Breast epithelium (tissue), 4 donors: ENCODE results near the gene OGN. TPM values are rescaled to one million over a fixed set of nuclear protein-coding genes. Genes with fewer than 3 reads are reported as not detected.

Source experiments
- DNase-seq, 2 donors: peaks; one replicate each; pipeline ENCODE4 v3.0.0-alpha.2; 2019; ENCODE audit warnings: low spot score in 2 of 2
- H3K27ac ChIP-seq, 2 donors: fragments of 200-600 bp; sonication (generic) in 1 of 2; one replicate each; pipeline ENCODE4 v1.5.1; 2016 to 2019; ENCODE audit warnings: mild to moderate bottlenecking in 1 of 2
- H3K27me3 ChIP-seq, 2 donors: fragments of 200-600 bp; sonication (generic) in 1 of 2; one replicate each; pipeline versions ENCODE4 v1.5.1 to v1.6.0; 2017 to 2019; ENCODE audit warnings: control low read depth in 1 of 2, mild to moderate bottlenecking in 1 of 2
- H3K36me3 ChIP-seq: fragments of 200-600 bp; one replicate; pipeline ENCODE4 v1.5.1; 2019
- H3K4me1 ChIP-seq, 2 donors: fragments of 200-600 bp; sonication (generic); one replicate each; pipeline ENCODE4 v1.5.1; 2016 to 2019; ENCODE audit warnings: control low read depth in 1 of 2
- H3K4me3 ChIP-seq, 3 donors: fragments of 200-600 bp; sonication (generic); 1 replicate in 2 of 3; 2 replicates in 1 of 3; pipeline ENCODE4 v1.5.1; 2016 to 2019; ENCODE audit warnings: mild to moderate bottlenecking in 3 of 3, moderate library complexity in 2 of 3
- H3K9me3 ChIP-seq, 2 donors: fragments of 200-600 bp; sonication (generic) in 1 of 2; one replicate each; pipeline ENCODE4 v1.5.1; 2016 to 2019; ENCODE audit warnings: control low read depth in 1 of 2
- POLR2A ChIP-seq: fragments of 450-650 bp; IDR thresholded peaks from one replicate; pipeline ENCODE4 v1.6.1; 2016; ENCODE audit warnings: antibody characterized with exemption, mild to moderate bottlenecking, moderate library complexity
- POLR2AphosphoS5 ChIP-seq, 3 donors: sonication (generic); formaldehyde crosslinking; IDR thresholded peaks; one replicate each; pipeline ENCODE4 v1.6.1; 2017; ENCODE audit warnings: antibody characterized with exemption in 3 of 3
- intact Hi-C: fragments of 100-400 bp; cut with DNase I; formaldehyde crosslinking; loops from one replicate; pipeline ENCODE4 v1.15.1; 2023; ENCODE audit warnings: low total_unique reads
- total RNA-seq, 3 donors: library from RNA; depleted of rRNA; stranded (reverse); fragments of >200 nt; gene quantifications; one replicate each; pipeline ENCODE4 v1.1.0, GENCODE V29; 2016
- TF ChIP-seq, protein P1 (sequence below), 3 donors: fragments of 450-650 bp; IDR thresholded peaks; one replicate each; pipeline ENCODE4 v1.5.1; 2016 to 2017; ENCODE audit warnings: antibody characterized with exemption in 3 of 3, mild to moderate bottlenecking in 3 of 3, moderate library complexity in 3 of 3

The OGN gene
- total RNA-seq, 3 donors from 2014 or later = 14.1 to 92.5 (median 17.7) TPM

DNA sequence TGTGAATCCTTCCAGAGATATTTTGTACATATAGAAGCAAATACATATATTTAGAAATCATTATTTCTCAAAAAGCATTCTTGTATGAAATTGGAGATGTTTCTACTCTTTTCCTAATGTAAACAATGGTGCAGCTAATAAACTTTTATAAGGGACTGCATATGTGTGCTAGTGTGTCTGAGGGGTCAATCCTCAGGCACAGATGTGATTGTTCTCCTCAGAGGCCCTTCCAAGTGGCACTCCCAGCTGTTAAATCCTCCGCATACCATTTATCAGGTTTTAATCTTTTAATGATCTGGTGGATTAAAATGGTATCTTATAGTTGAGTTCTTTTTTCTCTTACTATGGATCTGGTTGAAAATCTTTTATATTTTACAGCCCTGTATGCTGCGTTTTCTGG, 25.5 kb upstream of the OGN start:
- DNase-seq = no peak
- TF ChIP-seq POLR2AphosphoS5 (IDR thresholded peaks at IDR 0.05) (no peak), POLR2A (no peak)
- TF ChIP-seq, protein P1, sequence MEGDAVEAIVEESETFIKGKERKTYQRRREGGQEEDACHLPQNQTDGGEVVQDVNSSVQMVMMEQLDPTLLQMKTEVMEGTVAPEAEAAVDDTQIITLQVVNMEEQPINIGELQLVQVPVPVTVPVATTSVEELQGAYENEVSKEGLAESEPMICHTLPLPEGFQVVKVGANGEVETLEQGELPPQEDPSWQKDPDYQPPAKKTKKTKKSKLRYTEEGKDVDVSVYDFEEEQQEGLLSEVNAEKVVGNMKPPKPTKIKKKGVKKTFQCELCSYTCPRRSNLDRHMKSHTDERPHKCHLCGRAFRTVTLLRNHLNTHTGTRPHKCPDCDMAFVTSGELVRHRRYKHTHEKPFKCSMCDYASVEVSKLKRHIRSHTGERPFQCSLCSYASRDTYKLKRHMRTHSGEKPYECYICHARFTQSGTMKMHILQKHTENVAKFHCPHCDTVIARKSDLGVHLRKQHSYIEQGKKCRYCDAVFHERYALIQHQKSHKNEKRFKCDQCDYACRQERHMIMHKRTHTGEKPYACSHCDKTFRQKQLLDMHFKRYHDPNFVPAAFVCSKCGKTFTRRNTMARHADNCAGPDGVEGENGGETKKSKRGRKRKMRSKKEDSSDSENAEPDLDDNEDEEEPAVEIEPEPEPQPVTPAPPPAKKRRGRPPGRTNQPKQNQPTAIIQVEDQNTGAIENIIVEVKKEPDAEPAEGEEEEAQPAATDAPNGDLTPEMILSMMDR (IDR thresholded peaks at IDR 0.05) = no peak
- H3K4me3 ChIP-seq = no peak overlapping the region
- no peaks in the 10 kb centered on the region for H3K4me1 ChIP-seq
- no peaks in the 10 kb centered on the region for H3K9me3 ChIP-seq
- no peaks in the 10 kb centered on the region for H3K36me3 ChIP-seq
- intact Hi-C loops = no loop called here
- H3K27me3 ChIP-seq = no peaks in the 10 kb centered on the region
- H3K27ac ChIP-seq = no peak overlapping the region

DNA sequence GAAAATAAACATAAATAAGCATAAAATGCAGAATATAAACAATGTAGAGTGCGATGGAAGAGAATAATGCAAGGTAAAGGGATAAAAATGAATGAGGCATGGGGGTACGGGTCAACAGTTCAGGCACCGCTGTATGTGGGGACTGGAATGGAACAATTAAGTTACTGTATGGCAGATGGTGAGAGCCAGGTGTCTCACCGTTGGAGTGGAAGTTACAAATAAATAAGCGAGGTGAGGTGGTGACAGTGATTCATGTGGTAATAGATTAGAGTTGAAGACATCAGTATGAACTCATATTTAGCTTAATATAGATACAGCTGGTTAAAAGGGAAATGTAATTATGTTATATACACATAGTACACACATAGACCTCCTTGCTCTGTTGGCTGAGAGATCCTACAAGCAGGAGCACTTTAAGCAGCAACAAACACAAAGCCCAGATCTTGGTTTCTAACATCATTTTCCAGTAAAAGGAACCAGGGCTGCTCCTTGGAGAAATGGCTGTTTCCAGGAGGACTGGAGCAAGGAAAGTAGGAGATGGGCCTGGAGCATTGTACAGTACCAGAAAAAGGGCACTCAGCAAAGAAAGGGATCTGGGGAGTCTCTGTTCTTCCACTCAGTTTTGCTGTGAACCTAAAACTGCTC, 22.2 kb upstream of the OGN start:
- no peak for DNase-seq
- H3K4me1 ChIP-seq = no peaks in the 10 kb centered on the region
- H3K36me3 ChIP-seq = no peaks in the 10 kb centered on the region
- H3K27ac ChIP-seq = peak overlapping the region; percentile 0 to 60
- intact Hi-C loops = no loop called here
- H3K27me3 ChIP-seq = no peaks in the 10 kb centered on the region
- no peak overlapping the region for H3K4me3 ChIP-seq
- TF ChIP-seq, protein P1 (IDR thresholded peaks at IDR 0.05) = no peak
- TF ChIP-seq POLR2A = no peak
- TF ChIP-seq POLR2AphosphoS5 (IDR thresholded peaks at IDR 0.05) = no peak
- H3K9me3 ChIP-seq = no peaks in the 10 kb centered on the region

DNA sequence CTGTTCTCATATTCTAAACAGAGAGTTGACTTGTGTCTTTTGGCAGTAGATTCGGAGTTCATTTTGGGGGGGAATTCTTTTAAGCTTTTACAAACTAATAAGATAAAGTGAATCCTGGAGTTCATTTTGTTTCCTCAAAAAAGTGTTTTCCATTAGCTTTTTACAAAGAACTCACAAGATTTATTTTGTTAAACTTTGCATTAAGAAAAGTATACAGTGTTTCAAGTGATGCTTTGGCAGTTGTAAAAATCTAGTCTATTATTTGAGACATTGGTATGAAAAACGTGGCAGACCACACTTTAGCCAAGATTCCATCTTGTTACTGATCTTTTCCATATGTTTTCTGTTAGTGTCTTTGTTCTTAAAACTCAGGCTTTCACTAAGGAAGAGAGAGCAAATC, 21.1 kb upstream of the OGN start:
- no peaks in the 10 kb centered on the region for H3K4me1 ChIP-seq
- intact Hi-C loops = no loop called here
- TF ChIP-seq, protein P1 (IDR thresholded peaks at IDR 0.05) = no peak
- TF ChIP-seq POLR2A (no peak), POLR2AphosphoS5 (IDR thresholded peaks at IDR 0.05) (no peak)
- no peak overlapping the region for H3K4me3 ChIP-seq
- no peaks in the 10 kb centered on the region for H3K27me3 ChIP-seq
- no peaks in the 10 kb centered on the region for H3K36me3 ChIP-seq
- no peaks in the 10 kb centered on the region for H3K9me3 ChIP-seq
- no peak for DNase-seq
- H3K27ac ChIP-seq = peak overlapping the region; percentile 0 to 60

DNA sequence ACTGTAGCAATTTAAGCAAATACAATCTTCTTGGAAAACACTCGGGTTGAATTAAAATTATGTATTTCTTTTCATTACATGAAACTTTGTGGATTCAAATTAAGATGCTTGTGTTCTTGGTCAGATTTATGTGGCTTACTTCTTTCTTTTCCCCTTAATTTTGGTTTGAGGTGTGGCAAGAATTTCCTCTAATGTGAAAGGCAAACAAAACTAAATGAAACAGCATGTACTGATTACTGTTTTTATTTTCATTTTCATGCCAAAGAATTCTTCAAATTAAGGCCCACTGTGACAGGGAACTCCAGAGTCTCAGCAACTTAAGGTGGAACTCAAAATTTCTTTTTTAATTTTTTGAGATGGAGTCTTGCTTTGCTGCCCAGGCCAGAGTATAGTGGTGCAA, 20.0 kb upstream of the OGN start, which contains the start of gene OMD:
Gene OMD, minus strand, starts transcription at position 132 of the 400 bp plus-strand sequence. CDS start 6,913 bp downstream, outside the sequence.
- no peak for DNase-seq
- Histone ChIP-seq H3K36me3 (no peaks in the 10 kb centered on the region), H3K9me3 (no peaks in the 10 kb centered on the region), H3K27me3 (no peaks in the 10 kb centered on the region), H3K4me1 (no peaks in the 10 kb centered on the region), H3K27ac (peak within 1 kb of the TSS in 1 of 2 donors; percentile 62), H3K4me3 (peak within 1 kb of the TSS; percentile 26 to 41 (median 30))
- TF ChIP-seq POLR2A (no peak), POLR2AphosphoS5 (IDR thresholded peaks at IDR 0.05) (no peak)
- TF ChIP-seq, protein P1 (IDR thresholded peaks at IDR 0.05) = no peak
- intact Hi-C loops = no loop called here

DNA sequence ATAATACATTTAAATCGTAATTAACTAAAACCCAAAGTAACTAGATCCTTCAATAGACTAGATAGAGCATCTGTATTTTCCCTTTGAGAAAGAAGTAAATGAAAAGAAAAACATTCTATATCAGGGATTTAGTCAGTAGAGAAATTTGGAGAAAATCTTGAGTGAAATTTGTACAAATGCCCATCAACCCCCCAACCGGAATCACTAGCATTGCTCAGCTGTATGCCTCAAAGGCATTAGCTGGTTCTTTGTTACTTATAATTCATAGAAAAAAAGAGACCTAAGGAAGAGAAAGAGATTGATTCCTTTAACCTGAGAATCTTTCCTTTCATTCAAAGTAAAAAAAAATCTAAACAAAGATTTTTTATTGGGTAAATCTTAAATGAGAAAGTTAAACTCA, 19.2 kb upstream of the OGN start:
- Histone ChIP-seq H3K4me1 (no peaks in the 10 kb centered on the region), H3K27ac (no peak overlapping the region), H3K9me3 (no peaks in the 10 kb centered on the region), H3K4me3 (peak overlapping the region in 2 of 3 donors; percentile 30 to 41), H3K36me3 (no peaks in the 10 kb centered on the region), H3K27me3 (no peaks in the 10 kb centered on the region)
- DNase-seq = no peak
- TF ChIP-seq, protein P1 (IDR thresholded peaks at IDR 0.05) = no peak
- no peak for TF ChIP-seq POLR2AphosphoS5 (IDR thresholded peaks at IDR 0.05)
- TF ChIP-seq POLR2A = no peak
- intact Hi-C loops = no loop called here
